Measurements from ENCODE around the gene ZBTB14. TPM values are rescaled to one million over a fixed set of nuclear protein-coding genes. Genes with fewer than 3 reads are reported as not detected.

ZBTB14 gene
- total RNA-seq, 4 donors from 2014 or later, result 9.0 to 47.2 (median 11.1) TPM

DNA sequence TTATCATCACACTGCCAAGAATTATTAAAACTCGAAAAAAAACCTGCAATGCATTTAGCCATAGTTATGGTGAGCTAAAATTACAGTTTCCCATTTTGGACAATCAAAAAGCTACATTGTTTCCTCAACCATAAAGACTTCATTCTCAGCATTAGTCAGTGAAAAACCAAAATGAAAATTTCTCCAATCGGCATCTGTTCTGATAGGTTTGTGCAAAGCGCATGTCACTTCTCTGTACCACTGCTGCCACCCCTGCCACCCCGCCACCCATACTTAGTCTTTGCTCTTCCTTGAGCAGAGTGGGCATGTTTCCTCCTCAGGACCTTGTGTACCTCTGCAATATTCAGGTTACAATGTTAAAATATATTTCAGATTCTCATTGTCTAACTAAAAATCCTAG is 7.1 kb upstream of the ZBTB14 start:
- Histone ChIP-seq H3K27me3 (peaks cover 24% of the 10 kb centered on the region), H3K9me3 (no peaks in the 10 kb centered on the region), H3K4me1 (peaks cover 0 to under 1% (median 0%) of the 10 kb centered on the region in 4 donors), H3K27ac (no peak overlapping the region), H3K36me3 (no peaks in the 10 kb centered on the region), H3K4me3 (no peak overlapping the region)
- intact Hi-C loops (cut with DNase I; ENCODE audit: low total_unique reads), result no loop called here
- 80 to 85% methylated on average over 4 of the region's 4 CpGs for WGBS, 2 donors (ENCODE audit: low coverage in 1 of 2)
- no peak for TF ChIP-seq EP300 (IDR thresholded peaks at IDR 0.05; ENCODE audit: low read depth)
- no peak for TF ChIP-seq POLR2A (IDR thresholded peaks at IDR 0.05)
- TF ChIP-seq POLR2AphosphoS5 (IDR thresholded peaks at IDR 0.05), result no peak
- no peak for TF ChIP-seq CTCF (IDR thresholded peaks at IDR 0.05)
- DNase-seq, result no peak
- in situ Hi-C loops (cut with MboI; ENCODE audit: low pct_ligation_motif_present in 1 of 4, low pct_unique_long_range_greater_than_20kb in 1 of 4, low sequenced_read_pairs in 3 of 4), result no loop called here

GRCh38 chr18:5300476-5301010 is 5.0 kb upstream of the ZBTB14 start:
- TF ChIP-seq EP300 (IDR thresholded peaks at IDR 0.05; ENCODE audit: low read depth) (no peak), POLR2A (IDR thresholded peaks at IDR 0.05) (no peak), CTCF (IDR thresholded peaks at IDR 0.05) (no peak), POLR2AphosphoS5 (IDR thresholded peaks at IDR 0.05) (no peak)
- in situ Hi-C loops (cut with MboI; ENCODE audit: low pct_ligation_motif_present in 1 of 4, low pct_unique_long_range_greater_than_20kb in 1 of 4, low sequenced_read_pairs in 3 of 4) (no loop called here), intact Hi-C loops (cut with DNase I; ENCODE audit: low total_unique reads) (no loop called here)
- Histone ChIP-seq H3K36me3 (no peaks in the 10 kb centered on the region), H3K27ac (no peak overlapping the region), H3K27me3 (peaks cover 24% of the 10 kb centered on the region), H3K9me3 (no peaks in the 10 kb centered on the region), H3K4me3 (no peak overlapping the region), H3K4me1 (peaks cover 0 to 9% (median 3%) of the 10 kb centered on the region in 4 donors)
- DNase-seq, result no peak
- WGBS, 2 donors (ENCODE audit: low coverage in 1 of 2), result 78 to 89% methylated on average over 4 of the region's 4 CpGs

- Histone ChIP-seq H3K27ac (no peak overlapping the region), H3K4me3 (no peak overlapping the region), H3K4me1 (peaks cover 0 to 20% (median 11%) of the 10 kb centered on the region in 4 donors), H3K27me3 (peaks cover 21% of the 10 kb centered on the region), H3K9me3 (no peaks in the 10 kb centered on the region), H3K36me3 (no peaks in the 10 kb centered on the region)
- intact Hi-C loops (cut with DNase I; ENCODE audit: low total_unique reads) (loop anchor here (10.0 kb wide), 1 partner anchor 64 kb away; no protein-coding TSS in a partner anchor), in situ Hi-C loops (cut with MboI; ENCODE audit: low pct_ligation_motif_present in 1 of 4, low pct_unique_long_range_greater_than_20kb in 1 of 4, low sequenced_read_pairs in 3 of 4) (loop anchor here in 1 of 4 donors (10.0 kb wide), 1 partner anchor 64 kb away; no protein-coding TSS in a partner anchor)
- WGBS, 2 donors (ENCODE audit: low coverage in 1 of 2), result 92% methylated on average over 16 of the region's 16 CpGs; no CpG with 5 or more reads in 1 of the 2 donors
- no peak for DNase-seq
- TF ChIP-seq POLR2AphosphoS5 (IDR thresholded peaks at IDR 0.05), result no peak
- TF ChIP-seq CTCF (IDR thresholded peaks at IDR 0.05), result no peak
- no peak for TF ChIP-seq EP300 (IDR thresholded peaks at IDR 0.05; ENCODE audit: low read depth)
- no peak for TF ChIP-seq POLR2A (IDR thresholded peaks at IDR 0.05)
These were observed 2.8 kb upstream of the ZBTB14 start for GRCh38 chr18:5298156-5298852.

DNA sequence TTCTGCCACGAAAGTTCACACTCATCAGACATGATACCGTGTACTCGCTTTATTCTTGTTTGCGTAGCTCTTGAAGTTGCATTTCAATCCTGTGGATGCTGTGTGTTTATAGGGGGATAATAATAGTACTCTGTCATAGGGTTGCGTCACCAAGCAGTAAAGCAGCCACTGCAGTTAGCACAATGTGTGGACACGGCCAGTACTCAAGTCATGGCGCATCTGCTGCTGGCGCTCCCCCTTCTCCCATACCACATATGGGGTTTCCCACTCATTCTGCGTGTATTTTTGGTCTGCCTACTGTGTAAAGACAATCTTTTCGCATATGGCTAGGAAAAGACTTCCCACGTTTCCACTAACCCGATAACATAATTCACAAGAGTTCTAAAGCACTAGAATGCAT is 2.1 kb upstream of the ZBTB14 start:
- no peak for DNase-seq
- Histone ChIP-seq H3K9me3 (no peaks in the 10 kb centered on the region), H3K27me3 (peaks cover 16% of the 10 kb centered on the region), H3K27ac (peak overlapping the region in 2 of 4 donors; percentile 93 to 100), H3K36me3 (no peaks in the 10 kb centered on the region), H3K4me1 (peaks cover 0 to 24% (median 11%) of the 10 kb centered on the region in 4 donors), H3K4me3 (no peak overlapping the region)
- TF ChIP-seq POLR2A (IDR thresholded peaks at IDR 0.05) (no peak), CTCF (IDR thresholded peaks at IDR 0.05) (no peak), POLR2AphosphoS5 (IDR thresholded peaks at IDR 0.05) (no peak), EP300 (IDR thresholded peaks at IDR 0.05; ENCODE audit: low read depth) (no peak)
- WGBS, 2 donors (ENCODE audit: low coverage in 1 of 2), result 88 to 95% methylated on average over 4 to 12 of the region's 12 CpGs
- in situ Hi-C loops (cut with MboI; ENCODE audit: low pct_ligation_motif_present in 1 of 4, low pct_unique_long_range_greater_than_20kb in 1 of 4, low sequenced_read_pairs in 3 of 4), result loop anchor here in 1 of 4 donors (10.0 kb wide), 1 partner anchor 63 kb away; no protein-coding TSS in a partner anchor
- intact Hi-C loops (cut with DNase I; ENCODE audit: low total_unique reads), result loop anchor here (10.0 kb wide), 1 partner anchor 63 kb away; no protein-coding TSS in a partner anchor

All from transverse colon (tissue), 4 donors.